Keratinocyte (primary cell): Measurements from ENCODE around the gene OMG. TPM values are rescaled to one million over a fixed set of nuclear protein-coding genes. Genes with fewer than 3 reads are reported as not detected.
A peak's percentile ranks its signal among the peaks of the same experiment; 100 is the strongest.

Source experiments
- DNase-seq: peaks from one replicate; pipeline ENCODE4 v3.0.0-alpha.2; 2011; ENCODE audit warnings: low read depth, missing footprints, low spot score
- FAIRE-seq: peaks from 2 replicates; lab custom pipeline; 2011; peaks lifted over from hg19 to GRCh38; lab: Jason Lieb, UNC
- H2AFZ ChIP-seq: 2 replicates; pipeline ENCODE4 v1.6.0; 2012; ENCODE audit warnings: low read length, control low read depth, inconsistent platforms; ENCODE audit not compliant: control insufficient read depth
- H3K27ac ChIP-seq: 2 replicates; pipeline ENCODE4 v1.5.1; 2011; ENCODE audit warnings: low read length; ENCODE audit not compliant: control insufficient read depth, insufficient read depth
- H3K27me3 ChIP-seq: 3 replicates; pipeline ENCODE4 v1.6.0; 2011; ENCODE audit warnings: low read length; ENCODE audit not compliant: control insufficient read depth, insufficient read depth; ENCODE audit errors: extremely low read depth
- H3K36me3 ChIP-seq, 2 experiments: 2 replicates in 1 of 2; 3 replicates in 1 of 2; pipeline ENCODE4 v1.5.1; 2011; ENCODE audit warnings: low read length in 2 of 2, mild to moderate bottlenecking in 1 of 2; ENCODE audit not compliant: control insufficient read depth in 2 of 2, insufficient read depth in 2 of 2; ENCODE audit errors: extremely low read depth in 1 of 2
- H3K4me1 ChIP-seq: 3 replicates; pipeline ENCODE4 v1.5.1; 2011; ENCODE audit warnings: low read length; ENCODE audit not compliant: control insufficient read depth, insufficient read depth; ENCODE audit errors: extremely low read depth
- H3K4me2 ChIP-seq: 3 replicates; pipeline ENCODE4 v1.6.0; 2011; ENCODE audit warnings: low read depth, low read length; ENCODE audit not compliant: control insufficient read depth, insufficient read depth; ENCODE audit errors: extremely low read depth
- H3K4me3 ChIP-seq, 3 experiments: fragments of 200-600 bp in 1 of 3; sonication (generic) in 1 of 3; 2 replicates in 2 of 3; 3 replicates in 1 of 3; pipeline ENCODE4 v1.5.1; 2011 to 2016; ENCODE audit warnings: low read length in 3 of 3, mild to moderate bottlenecking in 3 of 3, control low read depth in 2 of 3, inconsistent platforms in 1 of 3, low read depth in 1 of 3, mixed read lengths in 1 of 3, mixed run types in 1 of 3, moderate library complexity in 1 of 3; ENCODE audit not compliant: control insufficient read depth in 2 of 3, insufficient read depth in 2 of 3; ENCODE audit errors: extremely low read depth in 1 of 3
- H3K79me2 ChIP-seq: 2 replicates; pipeline ENCODE4 v1.6.0; 2012; ENCODE audit warnings: low read length; ENCODE audit not compliant: control insufficient read depth, insufficient read depth
- H3K9ac ChIP-seq: 3 replicates; pipeline ENCODE4 v1.6.0; 2011; ENCODE audit warnings: low read length; ENCODE audit not compliant: control insufficient read depth, insufficient read depth; ENCODE audit errors: extremely low read depth
- H3K9me1 ChIP-seq: 3 replicates; pipeline ENCODE4 v1.6.0; 2011; ENCODE audit warnings: low read length; ENCODE audit not compliant: control insufficient read depth, insufficient read depth; ENCODE audit errors: extremely low read depth
- H3K9me3 ChIP-seq: 2 replicates; pipeline ENCODE4 v1.5.1; 2012; ENCODE audit warnings: low read depth, low read length; ENCODE audit not compliant: control insufficient read depth
- H4K20me1 ChIP-seq: 3 replicates; pipeline ENCODE4 v1.6.0; 2011; ENCODE audit warnings: low read length; ENCODE audit not compliant: control insufficient read depth, insufficient read depth; ENCODE audit errors: extremely low read depth
- EZH2 ChIP-seq: IDR thresholded peaks from one replicate; pipeline ENCODE4 v1.6.1; 2012; ENCODE audit warnings: inconsistent platforms, mild to moderate bottlenecking, low read length, moderate library complexity
- dilution Hi-C: fragments of 300-500 bp; cut with MboI; formaldehyde crosslinking; loops from one replicate; pipeline ENCODE4 v1.7.0; 2020; ENCODE audit warnings: low sequenced_read_pairs; ENCODE audit not compliant: extremely low pct_ligation_motif_present
- polyA plus RNA-seq, 5 experiments: library from polyadenylated mRNA; depleted of rRNA in 3 of 5; stranded (reverse) in 3 of 5; stranded (forward) in 1 of 5; unstranded in 1 of 5; fragments of >200 nt; gene quantifications; 1 replicate in 1 of 5; 2 replicates in 3 of 5; 3 replicates in 1 of 5; pipeline versions ENCODE4 v1.2.1 to v1.2.3, GENCODE V29; 2011 to 2012; ENCODE audit warnings: missing spikeins in 2 of 5, low read depth in 1 of 5, low replicate concordance in 1 of 5
- TF ChIP-seq, protein P1 (sequence below), 3 experiments: IDR thresholded peaks in 1 of 3; conservative IDR thresholded peaks in 1 of 3; optimal IDR thresholded peaks in 1 of 3; 2 replicates in 2 of 3; 3 replicates in 1 of 3; pipeline versions ENCODE3 to v1.5.1; 2011; ENCODE audit warnings: low read length in 3 of 3, mild to moderate bottlenecking in 3 of 3, moderate library complexity in 2 of 3, control low read depth in 1 of 3, inconsistent platforms in 1 of 3; ENCODE audit not compliant: insufficient read depth in 2 of 3; ENCODE audit errors: extremely low read depth in 1 of 3

Gene OMG
- polyA plus RNA-seq, 1 donor (not counting 4 experiments of a cell fraction or from before 2014, with no cell fraction given), result not detected

DNA sequence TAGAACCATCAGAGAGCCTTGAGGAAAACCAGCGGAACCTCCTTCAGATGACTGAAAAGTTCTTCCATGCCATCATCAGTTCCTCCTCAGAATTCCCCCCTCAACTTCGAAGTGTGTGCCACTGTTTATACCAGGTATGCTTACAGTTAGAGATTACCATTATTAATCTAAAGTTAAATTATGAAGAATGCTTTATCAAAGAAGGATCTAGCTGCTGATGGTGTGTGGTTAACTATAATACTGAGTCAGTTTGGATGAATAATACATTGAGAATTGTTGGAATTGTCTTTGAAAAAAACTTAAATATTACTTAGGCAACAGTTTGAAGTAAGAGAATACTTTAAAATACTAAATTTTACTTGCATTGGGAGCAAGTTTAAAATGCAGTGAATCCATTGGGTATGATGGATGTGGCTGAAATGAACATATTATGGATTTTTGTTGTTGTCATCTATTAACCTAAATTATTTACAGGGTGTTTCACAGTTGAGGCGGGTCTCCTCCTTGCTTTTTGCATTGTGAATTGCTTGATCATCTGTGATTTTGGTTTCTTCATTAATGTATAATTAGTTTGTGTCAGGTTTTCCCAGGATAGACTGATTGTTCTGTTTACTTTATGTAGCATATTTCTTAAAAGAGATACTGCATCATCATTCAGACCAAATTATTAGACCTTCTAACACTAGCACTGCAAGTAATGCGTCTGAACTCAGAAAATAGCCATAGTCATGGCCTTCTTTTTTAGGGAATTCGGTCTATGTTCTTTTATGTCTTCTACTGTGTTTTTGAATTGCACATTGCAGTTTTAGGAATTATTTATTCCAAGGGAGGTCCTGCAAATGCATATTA, 47.8 kb downstream of the OMG start:
- Histone ChIP-seq H3K27me3 (no peaks in the 10 kb centered on the region), H2AFZ (no peak overlapping the region), H3K4me1 (peaks cover 45% of the 10 kb centered on the region), H3K27ac (peak overlapping the region; percentile 37), H3K4me3 (no peak overlapping the region), H3K9me3 (no peaks in the 10 kb centered on the region), H3K36me3 (peaks cover 5% of the 10 kb centered on the region in 2 experiments), H3K9me1 (no peaks in the 10 kb centered on the region), H3K4me2 (peak overlapping the region; percentile 40), H3K9ac (no peak overlapping the region), H3K79me2 (no peaks in the 10 kb centered on the region), H4K20me1 (no peaks in the 10 kb centered on the region)
- FAIRE-seq (no peak), DNase-seq (peak; percentile 21)
- no peak for TF ChIP-seq EZH2
- TF ChIP-seq, protein P1, sequence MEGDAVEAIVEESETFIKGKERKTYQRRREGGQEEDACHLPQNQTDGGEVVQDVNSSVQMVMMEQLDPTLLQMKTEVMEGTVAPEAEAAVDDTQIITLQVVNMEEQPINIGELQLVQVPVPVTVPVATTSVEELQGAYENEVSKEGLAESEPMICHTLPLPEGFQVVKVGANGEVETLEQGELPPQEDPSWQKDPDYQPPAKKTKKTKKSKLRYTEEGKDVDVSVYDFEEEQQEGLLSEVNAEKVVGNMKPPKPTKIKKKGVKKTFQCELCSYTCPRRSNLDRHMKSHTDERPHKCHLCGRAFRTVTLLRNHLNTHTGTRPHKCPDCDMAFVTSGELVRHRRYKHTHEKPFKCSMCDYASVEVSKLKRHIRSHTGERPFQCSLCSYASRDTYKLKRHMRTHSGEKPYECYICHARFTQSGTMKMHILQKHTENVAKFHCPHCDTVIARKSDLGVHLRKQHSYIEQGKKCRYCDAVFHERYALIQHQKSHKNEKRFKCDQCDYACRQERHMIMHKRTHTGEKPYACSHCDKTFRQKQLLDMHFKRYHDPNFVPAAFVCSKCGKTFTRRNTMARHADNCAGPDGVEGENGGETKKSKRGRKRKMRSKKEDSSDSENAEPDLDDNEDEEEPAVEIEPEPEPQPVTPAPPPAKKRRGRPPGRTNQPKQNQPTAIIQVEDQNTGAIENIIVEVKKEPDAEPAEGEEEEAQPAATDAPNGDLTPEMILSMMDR (optimal IDR thresholded peaks at IDR 0.05 in 1 of 3, IDR thresholded peaks at IDR 0.05 in 1 of 3, conservative IDR thresholded peaks at IDR 0.05 in 1 of 3; ENCODE audit: extremely low read depth in 1 of 3, insufficient read depth in 2 of 3, low read length in 3 of 3), result no peak
- dilution Hi-C loops, result no loop called here

Other genes with a start within 250 kb of the OMG start
- gene NF1, start 202.3 kb downstream of the OMG start, polyA plus RNA-seq, result 20.3 to 29.6 TPM (median 26.7 TPM) in 3 replicates
- 0.32 to 1.1 TPM (median 0.80 TPM) in 3 replicates for gene EVI2B, start 16.8 kb upstream of the OMG start, polyA plus RNA-seq
- gene EVI2A, start 24.4 kb upstream of the OMG start, polyA plus RNA-seq, result 0.05 to 0.12 TPM (median 0.12 TPM) in 3 replicates
- 9.1 to 9.3 TPM (median 9.2 TPM) in 3 replicates for gene RAB11FIP4, start 94.4 kb upstream of the OMG start, polyA plus RNA-seq